Activated CD8-positive, alpha-beta memory T cell treated with anti-CD3 and anti-CD28 coated beads for 36 hours (primary cell): ENCODE results near the gene PLEKHN1. TPM values are rescaled to one million over a fixed set of nuclear protein-coding genes. Genes with fewer than 3 reads are reported as not detected.

ENCODE experiments used
- CTCF ChIA-PET: fragments of 350-600 bp; sonication (Branson Sonifier 250); formaldehyde crosslinking; loops from one replicate; lab custom pipeline; 2021; ENCODE audit warnings: antibody characterized with exemption; lab: Charles Lee
- POLR2A ChIA-PET: fragments of 350-600 bp; sonication (Branson Sonifier 250); formaldehyde crosslinking; loops from one replicate; lab custom pipeline; 2021; ENCODE audit warnings: antibody characterized with exemption; lab: Charles Lee
- total RNA-seq, 2 experiments: library from RNA; stranded (reverse); gene quantifications; one replicate each; pipeline ENCODE4 v1.2.3, GENCODE V29; 2021

PLEKHN1 gene
- total RNA-seq, 2 experiments from 2014 or later = 3.1 to 3.8 TPM

DNA sequence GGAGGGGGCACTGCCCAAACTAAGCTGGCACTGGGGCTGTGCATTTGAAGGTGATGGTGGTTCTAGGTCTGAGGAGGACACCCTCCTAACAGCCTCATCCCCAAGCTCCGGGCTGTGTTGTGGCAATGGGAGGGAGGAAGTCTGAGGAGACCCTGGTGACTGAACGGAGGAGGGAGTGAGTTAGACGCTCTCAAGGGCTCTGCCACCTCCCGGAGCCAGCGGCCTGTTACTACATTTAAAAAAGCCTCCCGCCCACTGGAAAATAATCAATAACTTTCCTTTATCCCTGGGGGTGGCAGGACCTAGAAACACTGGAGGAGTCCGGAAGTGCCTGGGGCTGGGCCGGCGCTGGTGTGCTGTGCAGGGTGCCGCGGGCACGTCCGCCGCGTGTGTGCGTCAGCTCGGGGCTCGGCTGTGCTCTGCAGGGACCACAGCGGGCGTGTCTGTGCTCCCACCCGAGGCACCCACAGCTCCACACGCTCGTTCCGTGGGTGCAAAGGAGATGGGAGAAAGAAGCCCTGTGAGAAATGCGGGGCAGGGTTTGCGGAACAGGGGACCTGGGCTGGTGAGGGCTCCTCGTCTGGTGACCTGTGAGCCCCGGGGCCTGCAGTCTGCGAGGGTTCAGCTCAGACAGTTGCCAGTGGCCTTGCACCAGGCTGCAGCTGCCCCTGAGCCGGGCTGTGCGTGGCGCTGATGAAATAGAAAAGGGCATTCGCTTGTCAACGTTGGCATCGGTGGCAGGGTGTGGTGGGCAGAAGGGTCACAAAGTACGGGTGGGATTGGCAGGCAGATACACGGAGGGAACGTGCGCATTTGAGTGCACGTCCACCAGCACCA, 37.2 kb upstream of the PLEKHN1 start:
- POLR2A ChIA-PET = no interaction called here
- CTCF ChIA-PET = interaction anchor here (0.8 to 1.9 kb wide), 2 partner anchors 9 to 11 kb away, joined by 3 to 6 read pairs; no protein-coding TSS in a partner anchor

DNA sequence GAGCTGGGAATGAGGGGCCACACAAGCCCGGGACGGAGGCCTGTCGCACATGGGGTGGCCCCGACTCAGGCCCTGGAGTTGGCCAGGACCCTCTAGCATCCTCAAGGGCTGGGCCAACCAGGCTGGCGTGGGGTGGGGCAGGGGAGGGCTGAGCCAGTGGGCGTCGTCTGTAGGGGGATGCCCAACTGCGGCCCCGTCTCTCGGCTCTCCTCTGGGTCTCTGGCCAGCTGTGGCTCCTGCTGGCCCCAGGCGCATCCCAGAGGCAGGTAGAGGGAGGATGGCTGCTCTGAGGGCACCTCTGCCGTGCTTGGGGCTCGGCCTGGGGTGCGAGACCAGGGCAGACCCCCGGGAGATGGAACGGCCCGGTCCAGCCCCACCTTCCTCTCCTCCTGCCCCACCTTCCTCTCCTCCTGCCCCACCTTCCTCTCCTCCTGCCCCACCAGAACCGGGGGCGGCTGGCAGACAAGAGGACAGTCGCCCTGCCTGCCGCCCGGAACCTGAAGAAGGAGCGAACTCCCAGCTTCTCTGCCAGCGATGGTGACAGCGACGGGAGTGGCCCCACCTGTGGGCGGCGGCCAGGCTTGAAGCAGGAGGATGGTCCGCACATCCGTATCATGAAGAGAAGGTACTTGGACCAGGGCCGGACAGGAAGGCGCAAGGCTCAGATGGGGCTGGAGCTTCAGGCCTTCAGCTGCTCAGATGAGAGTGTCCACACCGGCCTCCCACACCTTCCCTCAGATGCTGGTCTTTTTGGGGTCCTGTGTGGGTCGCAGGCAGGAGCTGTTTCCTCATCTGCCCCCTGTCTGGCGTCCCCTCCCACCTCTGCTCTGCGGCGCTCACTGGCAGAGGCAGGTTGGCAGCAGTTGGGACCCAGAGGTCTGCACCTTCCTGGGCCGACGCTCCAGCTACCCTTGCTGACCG, 36.3 kb upstream of the PLEKHN1 start:
- ChIA-PET POLR2A (no interaction called here), CTCF (interaction anchor here (2.2 kb wide), 1 partner anchor 12 kb away, joined by 6 read pairs; no protein-coding TSS in a partner anchor)

DNA sequence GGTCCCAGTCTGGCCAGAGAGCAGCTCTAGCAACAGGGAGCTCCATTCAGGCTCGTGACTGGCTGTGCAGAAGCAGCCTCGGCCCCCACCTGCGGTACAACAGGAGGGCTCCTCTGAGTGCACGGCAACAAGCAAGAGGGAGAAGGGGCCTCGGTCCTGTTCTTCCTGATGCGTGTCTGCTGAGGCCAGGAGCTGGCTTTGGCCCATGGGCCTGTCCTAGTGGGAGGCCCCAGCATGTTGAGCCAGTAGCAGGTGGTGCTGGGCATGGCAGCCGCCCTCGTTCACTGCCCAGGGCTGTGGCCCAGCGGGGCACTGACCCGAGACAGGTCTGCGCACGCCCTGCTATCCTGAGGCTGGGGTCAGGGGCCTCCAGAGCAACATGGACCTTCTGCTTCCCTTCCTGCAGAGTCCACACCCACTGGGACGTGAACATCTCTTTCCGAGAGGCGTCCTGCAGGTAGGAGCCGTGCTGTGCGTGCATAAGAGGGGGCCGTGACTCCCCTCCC, 35.6 kb upstream of the PLEKHN1 start:
- CTCF ChIA-PET = interaction anchor here (2.2 kb wide), 1 partner anchor 11 kb away, joined by 6 read pairs; no protein-coding TSS in a partner anchor
- POLR2A ChIA-PET = no interaction called here

DNA sequence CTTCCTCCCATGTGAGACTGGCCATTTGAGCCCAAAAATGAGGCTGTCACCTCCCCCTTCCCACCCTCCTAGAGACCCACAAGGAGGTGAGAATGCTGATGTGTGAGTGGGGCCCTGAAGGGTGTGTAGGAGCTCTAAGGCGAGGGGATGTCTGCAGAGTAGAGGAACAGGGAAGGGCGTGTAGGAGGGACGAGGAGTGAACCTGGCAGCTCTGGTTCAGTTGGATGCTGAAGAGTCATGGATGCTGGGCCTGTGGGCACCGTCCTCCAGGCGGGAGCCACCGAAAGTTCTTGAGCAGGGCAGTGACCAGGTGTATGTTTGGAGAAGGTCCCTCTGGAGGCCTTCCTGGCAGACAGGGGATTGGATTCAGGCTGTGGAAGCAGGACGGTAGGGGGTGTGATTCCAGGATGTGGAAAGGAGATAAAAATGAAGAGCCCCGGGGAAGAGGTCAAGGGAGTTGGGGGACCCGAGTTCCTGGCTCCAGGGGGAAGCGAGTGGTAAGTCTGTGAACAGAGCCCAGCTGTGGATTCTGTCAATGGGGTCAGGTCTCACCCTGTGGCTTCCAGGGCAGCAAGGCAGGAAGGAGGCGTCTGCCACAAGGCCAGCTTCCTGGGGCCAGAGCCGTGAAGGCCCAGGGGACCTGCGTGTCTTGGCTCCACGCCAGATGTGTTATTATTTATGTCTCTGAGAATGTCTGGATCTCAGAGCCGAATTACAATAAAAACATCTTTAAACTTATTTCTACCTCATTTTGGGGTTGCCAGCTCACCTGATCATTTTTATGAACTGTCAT, 34.7 kb upstream of the PLEKHN1 start:
- ChIA-PET POLR2A (no interaction called here), CTCF (interaction anchor here (2.2 kb wide), 1 partner anchor 10 kb away, joined by 6 read pairs; no protein-coding TSS in a partner anchor)

GRCh38 chr1:932173-932510, 34.1 kb upstream of the PLEKHN1 start:
- CTCF ChIA-PET = interaction anchor here (2.2 kb wide), 1 partner anchor 10 kb away, joined by 6 read pairs; no protein-coding TSS in a partner anchor
- POLR2A ChIA-PET = no interaction called here

DNA sequence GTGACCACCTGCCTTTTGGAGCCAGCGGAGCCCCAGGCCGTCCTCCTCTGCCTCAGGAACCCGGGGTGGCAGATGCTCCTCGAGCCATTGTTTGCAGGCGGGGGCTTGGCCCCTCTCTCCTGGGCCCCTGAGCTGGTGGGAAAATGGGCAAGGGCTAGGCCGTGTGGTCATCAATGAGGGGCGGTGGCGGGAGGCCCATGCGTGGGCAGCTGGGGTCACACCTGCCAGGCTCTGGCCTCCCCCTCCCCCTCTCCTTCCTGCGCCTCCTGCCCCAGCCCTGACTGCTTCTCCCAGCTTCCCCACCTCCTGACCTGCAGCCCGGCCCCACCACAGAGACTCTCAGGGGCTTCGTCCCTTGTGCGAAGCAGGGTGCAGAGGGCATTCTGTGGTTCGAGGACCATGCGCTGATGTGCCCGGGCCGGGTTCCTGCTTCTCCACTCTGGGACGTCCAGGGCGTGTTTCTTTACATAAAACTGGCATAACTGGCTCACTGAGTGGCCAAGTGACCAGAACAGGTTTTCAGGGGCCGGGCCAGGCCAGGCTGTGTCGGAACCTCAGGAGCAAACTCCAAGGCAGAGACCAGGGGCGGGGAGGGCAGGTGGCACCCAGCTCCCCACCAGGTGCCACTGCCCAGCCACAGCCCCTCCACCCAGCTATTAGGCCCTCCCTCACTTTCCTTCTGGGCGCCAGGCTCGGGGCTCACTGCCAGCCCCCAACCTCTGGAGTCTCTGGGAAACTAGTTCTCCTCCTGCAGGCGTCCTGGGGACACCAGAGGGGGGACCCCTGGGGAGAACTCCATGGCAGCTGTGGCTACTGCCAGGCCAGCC, 33.3 kb upstream of the PLEKHN1 start:
- CTCF ChIA-PET = no interaction called here
- POLR2A ChIA-PET = no interaction called here

GRCh38 chr1:933603-933940, 32.7 kb upstream of the PLEKHN1 start:
- CTCF ChIA-PET = no interaction called here
- POLR2A ChIA-PET = no interaction called here

DNA sequence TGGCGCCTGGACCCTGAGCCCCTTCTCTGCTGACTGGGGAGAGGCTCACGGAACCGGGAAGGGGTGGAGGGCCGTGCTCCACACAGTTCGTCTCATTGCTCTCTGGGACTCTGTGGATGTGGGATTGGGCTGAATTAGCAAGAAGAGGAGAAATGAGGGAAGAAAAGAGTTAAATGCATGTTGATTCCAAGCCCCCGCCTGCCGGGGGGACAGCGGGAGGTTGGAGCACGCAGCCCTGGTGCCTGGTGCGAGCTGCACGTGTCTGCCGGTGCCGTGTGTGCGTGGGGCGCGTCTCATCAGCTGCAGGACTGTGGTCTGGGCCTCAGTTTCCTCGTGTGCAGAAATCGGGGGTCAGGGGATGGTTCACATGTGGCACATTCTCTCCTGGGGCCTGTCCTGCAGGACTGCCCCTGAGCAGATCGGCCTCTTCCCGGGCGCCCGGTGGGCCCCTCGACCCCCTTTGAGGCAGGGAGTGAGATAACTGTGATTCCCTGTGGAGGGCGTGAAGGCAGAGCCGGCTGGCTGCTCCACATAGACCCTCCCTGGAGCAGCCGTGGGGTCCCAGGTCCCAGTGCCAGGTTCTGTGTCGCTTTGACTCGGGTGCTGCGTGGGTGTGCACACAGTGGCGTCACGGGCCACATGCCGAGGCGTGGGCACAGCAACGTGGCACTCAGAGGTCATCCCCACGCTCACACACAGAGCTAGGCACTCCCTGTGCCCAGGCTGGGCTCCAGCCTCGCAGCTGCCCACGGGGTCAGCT, 31.1 kb upstream of the PLEKHN1 start:
- ChIA-PET POLR2A (no interaction called here), CTCF (no interaction called here)

DNA sequence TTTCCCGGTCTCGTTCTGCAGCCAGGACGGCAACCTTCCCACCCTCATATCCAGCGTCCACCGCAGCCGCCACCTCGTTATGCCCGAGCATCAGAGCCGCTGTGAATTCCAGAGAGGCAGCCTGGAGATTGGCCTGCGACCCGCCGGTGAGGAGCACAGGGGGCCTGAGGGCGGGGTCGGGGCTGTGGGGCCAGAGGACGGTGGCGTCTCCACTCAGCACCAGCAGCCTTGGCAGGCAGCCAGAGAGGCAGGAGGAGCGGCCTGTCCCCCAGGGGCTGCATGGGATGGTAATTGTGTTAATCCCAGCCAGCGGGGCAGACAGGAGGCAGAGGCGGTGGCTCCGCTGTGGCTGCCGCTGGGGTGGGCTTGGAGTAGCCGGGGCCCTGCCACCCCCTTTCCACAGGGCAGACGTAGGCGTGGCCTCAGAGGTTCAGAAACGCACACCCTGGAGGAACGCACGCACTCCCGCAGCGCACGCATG, 30.5 kb upstream of the PLEKHN1 start:
- ChIA-PET CTCF (no interaction called here), POLR2A (no interaction called here)

DNA sequence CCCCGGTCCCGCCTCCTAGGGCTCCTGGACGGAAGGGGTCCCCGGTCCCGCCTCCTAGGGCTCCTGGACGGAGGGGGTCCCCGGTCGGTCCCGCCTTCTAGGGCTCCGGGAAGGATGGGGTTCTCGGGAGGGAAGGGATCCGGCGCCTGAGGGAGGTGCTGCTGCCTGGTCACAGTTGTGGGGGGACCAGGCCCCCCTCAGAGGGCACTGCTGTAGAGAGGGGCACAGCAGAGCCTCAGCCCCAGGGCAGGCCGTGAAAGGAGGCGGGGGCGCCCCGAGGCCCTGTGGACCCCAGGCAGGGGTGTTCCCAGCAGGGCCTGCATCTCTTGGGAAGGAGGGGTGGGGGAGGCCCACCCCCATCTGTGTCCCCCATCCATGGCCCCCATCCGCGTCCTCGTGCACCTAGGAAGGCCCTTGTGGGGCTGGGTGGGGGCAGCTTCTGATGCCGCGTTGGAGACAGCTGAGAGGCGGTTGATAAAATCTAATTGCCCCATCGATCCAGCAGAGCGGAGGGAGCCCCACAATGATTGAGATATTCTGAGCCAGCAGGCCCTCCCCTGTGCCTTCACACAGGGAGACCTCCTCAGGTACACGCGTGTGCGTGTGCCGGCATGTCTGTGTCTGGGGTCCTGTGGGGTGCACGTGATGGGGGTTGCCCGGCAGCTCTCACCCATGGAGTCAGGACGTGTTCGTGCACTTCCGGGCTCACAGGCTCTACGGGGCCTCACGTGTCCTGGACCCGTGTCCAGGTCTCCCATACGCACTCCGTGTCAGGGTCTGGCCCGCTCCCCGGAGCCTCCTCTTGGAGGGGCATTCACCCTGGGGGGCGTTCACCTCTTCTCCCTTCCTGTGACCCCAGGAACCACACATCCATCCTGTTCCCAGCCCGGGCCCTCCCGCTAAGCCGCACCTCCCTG, 29.7 kb upstream of the PLEKHN1 start:
- ChIA-PET POLR2A (no interaction called here), CTCF (no interaction called here)

DNA sequence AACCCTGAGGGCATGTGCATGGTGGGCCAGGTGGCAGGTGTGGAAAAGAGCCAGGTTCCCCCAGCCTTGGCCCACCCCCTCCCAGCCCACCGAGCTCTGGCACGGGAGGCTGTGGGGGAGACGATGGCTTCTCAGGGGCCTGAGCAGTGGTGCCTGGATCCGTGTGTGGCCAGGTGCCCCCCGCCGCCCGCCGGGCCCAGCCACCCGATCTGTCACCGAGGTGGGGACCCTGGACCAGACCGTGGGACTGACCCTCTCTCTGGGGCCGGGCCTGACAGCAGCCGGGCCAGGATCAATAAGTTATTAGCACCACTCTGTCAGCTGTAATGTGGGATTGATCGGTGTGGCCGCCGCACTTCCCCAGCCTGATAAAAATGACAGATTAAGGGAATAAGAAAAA, 28.8 kb upstream of the PLEKHN1 start:
- ChIA-PET CTCF (interaction anchor here (1.1 to 1.6 kb wide), 2 partner anchors 9 to 31 kb away, joined by 5 to 6 read pairs; no protein-coding TSS in a partner anchor), POLR2A (no interaction called here)

DNA sequence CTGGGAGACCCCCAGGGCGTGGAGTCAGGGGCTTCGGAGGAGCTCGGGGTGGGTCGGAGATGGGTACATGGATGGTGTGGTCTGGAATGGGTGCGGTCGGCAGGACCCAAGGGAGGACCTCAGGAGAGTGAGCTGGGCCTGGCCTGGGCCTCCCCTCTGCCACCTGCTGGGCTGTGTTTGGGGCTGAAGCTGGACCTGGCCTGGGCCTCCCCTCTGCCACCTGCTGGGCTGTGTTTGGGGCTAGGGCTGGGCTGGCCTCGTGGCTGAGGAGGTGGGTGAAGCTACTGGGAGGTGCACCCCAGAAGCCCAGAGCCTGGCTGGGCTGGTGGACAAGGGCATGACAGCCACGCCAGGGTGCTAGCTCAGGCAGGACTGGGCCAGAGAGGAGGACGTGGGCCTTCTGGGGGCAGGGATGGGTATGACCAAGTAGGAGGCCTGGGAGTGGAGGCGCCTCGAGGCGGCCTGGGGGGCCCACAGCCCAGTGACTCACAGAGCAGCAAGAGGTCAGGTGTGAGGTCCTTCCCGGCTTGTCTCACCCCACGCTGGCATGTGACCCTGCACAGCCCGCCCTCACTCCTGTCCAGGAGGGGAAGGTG, 28.1 kb upstream of the PLEKHN1 start:
- ChIA-PET POLR2A (interaction anchor here (0.6 kb wide), 1 partner anchor 18 kb away, joined by 3 read pairs; no protein-coding TSS in a partner anchor), CTCF (interaction anchor here (1.1 to 1.6 kb wide), 3 partner anchors 10 to 33 kb away, joined by 3 to 6 read pairs (median 5); no protein-coding TSS in a partner anchor)

DNA sequence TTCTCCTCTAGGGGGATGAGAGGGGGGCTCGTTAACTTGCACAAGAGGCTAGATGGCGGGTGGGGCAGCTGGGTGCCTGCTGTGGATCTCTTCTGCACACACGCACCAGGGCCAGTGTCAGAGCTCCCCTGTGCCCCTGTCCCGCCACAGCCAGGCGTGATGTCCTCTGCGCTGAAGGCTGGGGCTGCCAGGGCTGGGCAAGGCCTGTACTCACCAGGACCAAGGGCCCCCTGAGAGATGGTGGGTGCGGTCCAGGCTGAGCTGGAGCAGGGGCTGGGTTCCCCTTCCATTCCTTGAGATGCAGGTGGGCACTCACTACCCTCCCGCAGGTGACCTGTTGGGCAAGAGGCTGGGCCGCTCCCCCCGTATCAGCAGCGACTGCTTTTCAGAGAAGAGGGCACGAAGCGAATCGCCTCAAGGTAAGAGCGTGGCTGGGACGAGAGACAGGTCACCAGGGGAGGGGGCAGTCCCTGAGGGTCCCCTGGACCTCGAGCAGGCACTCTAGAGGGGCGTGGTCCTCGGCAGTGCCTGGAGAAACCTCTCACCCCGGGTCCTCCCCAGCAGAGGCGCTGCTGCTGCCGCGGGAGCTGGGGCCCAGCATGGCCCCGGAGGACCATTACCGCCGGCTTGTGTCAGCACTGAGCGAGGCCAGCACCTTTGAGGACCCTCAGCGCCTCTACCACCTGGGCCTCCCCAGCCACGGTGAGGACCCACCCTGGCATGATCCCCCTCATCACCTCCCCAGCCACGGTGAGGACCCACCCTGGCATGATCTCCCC, 27.4 kb upstream of the PLEKHN1 start:
- ChIA-PET POLR2A (no interaction called here), CTCF (interaction anchor here (1.0 to 1.6 kb wide), 4 partner anchors 11 to 49 kb away, joined by 3 to 6 read pairs (median 4); no protein-coding TSS in a partner anchor)

GRCh38 chr1:939511-940106, 26.7 kb upstream of the PLEKHN1 start:
- ChIA-PET POLR2A (no interaction called here), CTCF (interaction anchor here (1.0 to 2.7 kb wide), 5 partner anchors 11 to 49 kb away, joined by 3 to 7 read pairs (median 3); partner anchors contain the start of gene NOC2L)
